ENCODE results near the gene CACNA1H.
A peak's percentile ranks its signal among the peaks of the same experiment; 100 is the strongest.

Gene CACNA1H

GRCh38 chr16:1123525-1124230, 29.2 kb upstream of the CACNA1H start:
- DNase-seq, result no peak

- no peak for DNase-seq
Observed at GRCh38 chr16:1124291-1124690, 28.6 kb upstream of the CACNA1H start.

GRCh38 chr16:1124795-1125194, 28.1 kb upstream of the CACNA1H start:
- DNase-seq, result no peak

GRCh38 chr16:1125471-1125870, 27.4 kb upstream of the CACNA1H start:
- peak; percentile 6 for DNase-seq

- DNase-seq, result no peak
Observed at GRCh38 chr16:1126044-1126443, 26.9 kb upstream of the CACNA1H start.

GRCh38 chr16:1126586-1126985, 26.3 kb upstream of the CACNA1H start:
- DNase-seq, result no peak

- no peak for DNase-seq
Observed at GRCh38 chr16:1127101-1127500, 25.8 kb upstream of the CACNA1H start.

GRCh38 chr16:1127971-1128715, 24.8 kb upstream of the CACNA1H start:
- no peak for DNase-seq

- no peak for DNase-seq
Observed at GRCh38 chr16:1129106-1129960, 23.6 kb upstream of the CACNA1H start.

- no peak for DNase-seq
Observed at GRCh38 chr16:1130382-1130781, 22.5 kb upstream of the CACNA1H start.

- DNase-seq, result no peak
Observed at GRCh38 chr16:1131378-1131994, 21.4 kb upstream of the CACNA1H start.

- no peak for DNase-seq
Observed at GRCh38 chr16:1132431-1132830, 20.5 kb upstream of the CACNA1H start.

- no peak for DNase-seq
Observed at GRCh38 chr16:1133271-1133670, 19.6 kb upstream of the CACNA1H start.

- no peak for DNase-seq
Observed at GRCh38 chr16:1133810-1134520, 18.9 kb upstream of the CACNA1H start.

- DNase-seq, result no peak
Observed at GRCh38 chr16:1134776-1135458, 18.0 kb upstream of the CACNA1H start.

- no peak for DNase-seq
Observed at GRCh38 chr16:1135459-1135825, 17.5 kb upstream of the CACNA1H start.

GRCh38 chr16:1137604-1138003, 15.3 kb upstream of the CACNA1H start:
- peak; percentile 9 for DNase-seq

GRCh38 chr16:1140582-1141162, 12.2 kb upstream of the CACNA1H start:
- DNase-seq, result no peak

GRCh38 chr16:1141191-1141590, 11.7 kb upstream of the CACNA1H start:
- DNase-seq, result no peak

GRCh38 chr16:1141716-1142115, 11.2 kb upstream of the CACNA1H start:
- no peak for DNase-seq

GRCh38 chr16:1142911-1143310, 10.0 kb upstream of the CACNA1H start:
- no peak for DNase-seq
